H1 (cell line): Measurements from ENCODE around the gene LRRC74A. TPM values are rescaled to one million over a fixed set of nuclear protein-coding genes. Genes with fewer than 3 reads are reported as not detected.

Source experiments
- CTCF ChIA-PET: fragments of 300-600 bp; sonication (Branson Sonifier 250); formaldehyde crosslinking; loops from one replicate; lab custom pipeline; 2021; ENCODE audit not compliant: partially characterized antibody; lab: Charles Lee
- POLR2A ChIA-PET: fragments of 300-600 bp; sonication (Branson Sonifier 250); formaldehyde crosslinking; loops from one replicate; lab custom pipeline; 2021; ENCODE audit warnings: inconsistent platforms; ENCODE audit not compliant: partially characterized antibody; lab: Charles Lee
- DNase-seq, 2 experiments: peaks; one replicate each; pipeline versions ENCODE4 v3.0.0 to v3.0.0-alpha.2; 2010 to 2022; ENCODE audit warnings: low spot score in 2 of 2, low read depth in 1 of 2, mixed read lengths in 1 of 2
- FAIRE-seq: peaks from 2 replicates; lab custom pipeline; 2011; peaks lifted over from hg19 to GRCh38; lab: Jason Lieb, UNC
- H2AFZ ChIP-seq: 2 replicates; pipeline ENCODE4 v1.8.1; 2012; ENCODE audit warnings: low read length, inconsistent platforms
- H2AK5ac ChIP-seq: 2 replicates; pipeline ENCODE4 v1.6.1; 2013; ENCODE audit warnings: low read depth, low read length
- H2BK120ac ChIP-seq: replicated peaks from 2 replicates; pipeline ENCODE3; 2013; ENCODE audit warnings: low read depth, low read length, inconsistent platforms
- H2BK12ac ChIP-seq: 2 replicates; pipeline ENCODE4 v1.6.1; 2013; ENCODE audit warnings: low read depth, low read length
- H2BK15ac ChIP-seq: 2 replicates; pipeline ENCODE4 v1.6.1; 2013; ENCODE audit warnings: low read length
- H2BK20ac ChIP-seq: 2 replicates; pipeline ENCODE4 v1.6.1; 2013; ENCODE audit warnings: low read length
- H2BK5ac ChIP-seq: 2 replicates; pipeline ENCODE4 v1.6.1; 2013; ENCODE audit warnings: low read depth, low read length
- H3K14ac ChIP-seq: 2 replicates; pipeline ENCODE4 v1.6.1; 2013; ENCODE audit warnings: inconsistent platforms; ENCODE audit not compliant: insufficient read length
- H3K18ac ChIP-seq: 2 replicates; pipeline ENCODE4 v1.6.1; 2013; ENCODE audit warnings: low read length; ENCODE audit errors: extremely low read depth
- H3K23ac ChIP-seq: 2 replicates; pipeline ENCODE4 v1.6.1; 2013; ENCODE audit warnings: inconsistent platforms; ENCODE audit not compliant: insufficient read length
- H3K23me2 ChIP-seq: 2 replicates; pipeline ENCODE4 v1.6.1; 2013; ENCODE audit warnings: low read depth, low read length
- H3K27ac ChIP-seq: 2 replicates; pipeline ENCODE4 v1.6.1; 2011; ENCODE audit warnings: low read depth, low read length, inconsistent platforms
- H3K27me3 ChIP-seq, 4 experiments: replicated peaks in 1 of 4; 1 replicate in 1 of 4; 2 replicates in 3 of 4; pipeline versions ENCODE4 v1.6.1 to v1.8.1; 2011 to 2013; ENCODE audit warnings: low read length in 3 of 4, mild to moderate bottlenecking in 3 of 4, inconsistent platforms in 2 of 4, mixed read lengths in 2 of 4, moderate library complexity in 1 of 4; ENCODE audit not compliant: control insufficient read depth in 3 of 4, insufficient read depth in 3 of 4; ENCODE audit errors: extremely low read depth in 1 of 4
- H3K36me3 ChIP-seq, 4 experiments: 2 replicates each; pipeline versions ENCODE4 v1.6.1 to v1.8.1; 2011 to 2013; ENCODE audit warnings: mild to moderate bottlenecking in 4 of 4, low read length in 3 of 4, moderate library complexity in 2 of 4, control low read depth in 1 of 4, inconsistent platforms in 1 of 4; ENCODE audit not compliant: insufficient read depth in 4 of 4, control insufficient read depth in 2 of 4
- H3K4ac ChIP-seq: replicated peaks from 2 replicates; pipeline ENCODE3; 2013; ENCODE audit warnings: low read length, low read depth, mixed read lengths, inconsistent platforms; ENCODE audit not compliant: insufficient read length
- H3K4me1 ChIP-seq, 4 experiments: replicated peaks in 1 of 4; 1 replicate in 1 of 4; 2 replicates in 3 of 4; pipeline versions ENCODE4 v1.6.1 to v1.8.1; 2011 to 2013; ENCODE audit warnings: low read length in 3 of 4, inconsistent platforms in 2 of 4, mixed read lengths in 1 of 4; ENCODE audit not compliant: insufficient read depth in 4 of 4, control insufficient read depth in 3 of 4
- H3K4me2 ChIP-seq, 2 experiments: 2 replicates each; pipeline versions ENCODE4 v1.6.1 to v1.8.1; 2011 to 2013; ENCODE audit warnings: low read depth in 2 of 2, low read length in 2 of 2, control low read depth in 1 of 2, inconsistent platforms in 1 of 2, mild to moderate bottlenecking in 1 of 2; ENCODE audit not compliant: insufficient read depth in 1 of 2
- H3K4me3 ChIP-seq, 4 experiments: fragments of 200-600, 300-600 bp in 1 of 4; sonication (generic), shearing (Covaris generic), sonication (Bioruptor Twin) in 1 of 4; 2 replicates each; pipeline versions ENCODE4 v1.5.1 to v1.8.1; 2011 to 2016; ENCODE audit warnings: low read length in 4 of 4, low read depth in 3 of 4, control low read depth in 2 of 4, inconsistent platforms in 2 of 4, mild to moderate bottlenecking in 2 of 4, mixed read lengths in 1 of 4, moderate library complexity in 1 of 4; ENCODE audit not compliant: insufficient read depth in 2 of 4; ENCODE audit errors: extremely low read depth in 1 of 4
- H3K56ac ChIP-seq: replicated peaks from 2 replicates; pipeline ENCODE3; 2013; ENCODE audit warnings: low read depth, mild to moderate bottlenecking, mixed read lengths, low read length, inconsistent platforms; ENCODE audit not compliant: insufficient read length
- H3K79me1 ChIP-seq: 2 replicates; pipeline ENCODE4 v1.6.1; 2013; ENCODE audit warnings: low read depth, low read length, control low read depth
- H3K79me2 ChIP-seq, 2 experiments: 2 replicates each; pipeline versions ENCODE4 v1.6.1 to v1.8.1; 2012 to 2013; ENCODE audit warnings: low read length in 2 of 2, mild to moderate bottlenecking in 2 of 2, inconsistent platforms in 1 of 2; ENCODE audit not compliant: insufficient read depth in 2 of 2, control insufficient read depth in 1 of 2
- H3K9ac ChIP-seq, 4 experiments: replicated peaks in 1 of 4; 1 replicate in 1 of 4; 2 replicates in 3 of 4; pipeline versions ENCODE4 v1.6.1 to v1.8.1; 2011 to 2013; ENCODE audit warnings: low read depth in 3 of 4, low read length in 3 of 4, control low read depth in 2 of 4, mild to moderate bottlenecking in 2 of 4, moderate library complexity in 2 of 4, inconsistent platforms in 1 of 4; ENCODE audit errors: extremely low read depth in 1 of 4
- H3K9me3 ChIP-seq, 2 experiments: 2 replicates each; pipeline versions ENCODE4 v1.6.1 to v1.8.1; 2012 to 2013; ENCODE audit warnings: mild to moderate bottlenecking in 2 of 2, moderate library complexity in 2 of 2, control low read depth in 1 of 2, inconsistent platforms in 1 of 2, low read depth in 1 of 2, low read length in 1 of 2, mixed read lengths in 1 of 2; ENCODE audit not compliant: insufficient read depth in 2 of 2
- H4K20me1 ChIP-seq, 2 experiments: replicated peaks in 1 of 2; 2 replicates each; pipeline versions ENCODE3 to v1.8.1; 2011 to 2013; ENCODE audit warnings: inconsistent platforms in 2 of 2, low read length in 2 of 2, mild to moderate bottlenecking in 1 of 2; ENCODE audit not compliant: insufficient read depth in 2 of 2, control insufficient read depth in 1 of 2
- H4K5ac ChIP-seq: 2 replicates; pipeline ENCODE4 v1.6.1; 2013; ENCODE audit warnings: low read length, low read depth, mixed read lengths, inconsistent platforms; ENCODE audit not compliant: insufficient read length
- H4K8ac ChIP-seq: 2 replicates; pipeline ENCODE4 v1.8.0; 2013; ENCODE audit warnings: mild to moderate bottlenecking, moderate library complexity, low read length, inconsistent platforms; ENCODE audit not compliant: insufficient read depth; ENCODE audit errors: extremely low read depth
- H4K91ac ChIP-seq: replicated peaks from 2 replicates; pipeline ENCODE3; 2013; ENCODE audit warnings: low read length, mixed read lengths, inconsistent platforms; ENCODE audit not compliant: insufficient read length
- BCL11A ChIP-seq, 2 experiments: IDR thresholded peaks; one replicate each; pipeline ENCODE4 v1.6.1; 2011; ENCODE audit warnings: low read depth in 2 of 2, low read length in 2 of 2, mild to moderate bottlenecking in 2 of 2
- CREB1 ChIP-seq: IDR thresholded peaks from 2 replicates; pipeline ENCODE4 v1.6.1; 2012; ENCODE audit warnings: inconsistent platforms
- E2F6 ChIP-seq: IDR thresholded peaks from 2 replicates; pipeline ENCODE4 v1.6.1; 2012; ENCODE audit warnings: inconsistent platforms
- HDAC6 ChIP-seq: IDR thresholded peaks from one replicate; pipeline ENCODE4 v1.7.1; 2012; ENCODE audit warnings: low read depth, mild to moderate bottlenecking, inconsistent platforms, low read length, moderate library complexity
- KDM4A ChIP-seq: IDR thresholded peaks from one replicate; pipeline ENCODE4 v1.7.1; 2012; ENCODE audit warnings: low read depth, mild to moderate bottlenecking, moderate library complexity, low read length, inconsistent platforms; ENCODE audit not compliant: severe bottlenecking
- RNF2 ChIP-seq: fragments of 200-900, 300-1000 bp; sonication (generic); IDR thresholded peaks from 2 replicates; pipeline ENCODE4 v1.7.1; 2016; ENCODE audit warnings: borderline replicate concordance, low read depth, mild to moderate bottlenecking, antibody characterized with exemption, low read length; ENCODE audit not compliant: poor library complexity, severe bottlenecking; ENCODE audit errors: missing control alignments
- SIRT6 ChIP-seq: IDR thresholded peaks from one replicate; pipeline ENCODE4 v1.7.1; 2012; ENCODE audit warnings: low read length, inconsistent platforms
- SIX5 ChIP-seq: IDR thresholded peaks from 2 replicates; pipeline ENCODE4 v1.6.1; 2011; ENCODE audit warnings: mild to moderate bottlenecking, low read depth, low read length
- SP1 ChIP-seq: IDR thresholded peaks from 2 replicates; pipeline ENCODE4 v1.6.1; 2011; ENCODE audit warnings: low read depth, low read length
- SUZ12 ChIP-seq: fragments of 200-600 bp; sonication (generic); IDR thresholded peaks from 2 replicates; pipeline ENCODE4 v1.6.1; 2012; ENCODE audit warnings: mild to moderate bottlenecking, inconsistent platforms, low read length, moderate library complexity, mixed read lengths
- TAF1 ChIP-seq: IDR thresholded peaks from 2 replicates; pipeline ENCODE4 v1.6.1; 2011; ENCODE audit warnings: mild to moderate bottlenecking, low read depth, low read length
- TBP ChIP-seq: IDR thresholded peaks from 2 replicates; pipeline ENCODE4 v1.6.1; 2011; ENCODE audit warnings: low read depth, low read length, improper control_type of control experiment
- TCF12 ChIP-seq: IDR thresholded peaks from 2 replicates; pipeline ENCODE4 v1.6.1; 2011; ENCODE audit warnings: low read depth, mild to moderate bottlenecking, low read length
- ZNF274 ChIP-seq: IDR thresholded peaks from 2 replicates; pipeline ENCODE4 v1.7.0; 2012; ENCODE audit warnings: low read length, borderline replicate concordance; ENCODE audit errors: extremely low read depth
- WGBS, 2 experiments: shearing (Covaris generic) in 1 of 2; methylation state at CpG; one replicate each; pipeline versions ENCODE4 v1.1.6 to v1.1.7; 2013 to 2015; ENCODE audit warnings: low lambda C conversion rate in 2 of 2, mixed read lengths in 2 of 2, inconsistent platforms in 1 of 2, low coverage in 1 of 2, missing lambda C conversion rate in 1 of 2; ENCODE audit not compliant: insufficient replicate concordance in 2 of 2, insufficient coverage in 1 of 2, insufficient read length in 1 of 2; ENCODE audit errors: extremely low coverage in 1 of 2, missing lambda C conversion rate in 1 of 2; 5-methylcytosine and 5-hydroxymethylcytosine counted together
- polyA plus RNA-seq, 7 experiments: library from polyadenylated mRNA; depleted of rRNA in 3 of 7; stranded (reverse) in 5 of 7; unstranded in 2 of 7; fragments of >200 nt in 5 of 7; fragments of 200-250 nt in 2 of 7; gene quantifications; 1 replicate in 5 of 7; 2 replicates in 1 of 7; 4 replicates in 1 of 7; pipeline versions ENCODE4 v1.2.1 to v1.2.3, GENCODE V29; 2011 to 2013; ENCODE audit warnings: missing spikeins in 2 of 7, mixed read lengths in 2 of 7
- total RNA-seq: library from RNA; stranded (reverse); fragmentation: NEBNext Ultra II Directional; extraction: Animal tissue kit (Norgen Biotek cat#: 25700); gene quantifications from 2 replicates; pipeline ENCODE4 v1.2.1, GENCODE V29; 2021

The LRRC74A gene
- total and polyA plus RNA-seq, 2 of the 8 experiments (the other 6 are each of a cell fraction or from before 2014, with no cell fraction given): not detected

GRCh38 chr14:76856769-76857168 is 30.6 kb downstream of the LRRC74A start:
- CTCF ChIA-PET: interaction anchor here (0.6 to 10.4 kb wide), 5 partner anchors 10 to 1265 kb away, joined by 3 to 120 read pairs (median 5); no protein-coding TSS in a partner anchor
- no peak overlapping the region for H3K4me3 ChIP-seq
- TF ChIP-seq RNF2: no peak
- no peak for TF ChIP-seq E2F6
- no peak for TF ChIP-seq ZNF274
- TF ChIP-seq CREB1: no peak
- no peak for TF ChIP-seq SIRT6
- no peak for TF ChIP-seq TCF12
- TF ChIP-seq TBP: no peak
- TF ChIP-seq TAF1: no peak
- no peak for TF ChIP-seq HDAC6
- no peak for TF ChIP-seq SUZ12
- TF ChIP-seq BCL11A (IDR thresholded peaks at IDR 0.05; ENCODE audit: low read depth in 2 of 2, low read length in 2 of 2): no peak
- TF ChIP-seq SP1: no peak
- no peak for TF ChIP-seq KDM4A
- no peak for TF ChIP-seq SIX5

More at GRCh38 chr14:76856769-76857168, 30.6 kb downstream of the LRRC74A start:
- H3K27me3 ChIP-seq: no peaks in the 10 kb centered on the region; a peak in 1 of 7 replicates
- H2BK20ac ChIP-seq: no peak overlapping the region
- H3K4ac ChIP-seq: no peak overlapping the region
- no peak overlapping the region for H2BK12ac ChIP-seq
- no peaks in the 10 kb centered on the region for H3K79me1 ChIP-seq
- H3K18ac ChIP-seq: no peak overlapping the region
- H3K9ac ChIP-seq: no peak overlapping the region
- no peak overlapping the region for H4K8ac ChIP-seq
- H2BK15ac ChIP-seq: no peak overlapping the region
- peaks cover 0 to 3% of the 10 kb centered on the region in 2 experiments for H4K20me1 ChIP-seq
- FAIRE-seq: no peak
- H3K56ac ChIP-seq: peak overlapping the region; percentile 34
- peaks cover 0 to 3% (median 0%) of the 10 kb centered on the region in 4 experiments; a peak in 4 of 7 replicates for H3K4me1 ChIP-seq
- no peak overlapping the region for H3K14ac ChIP-seq
- DNase-seq: no peak
- WGBS, 2 experiments: 80 to 100% methylated on average over 1 of the region's 1 CpG
- no peaks in the 10 kb centered on the region for H3K36me3 ChIP-seq
- H3K79me2 ChIP-seq: no peaks in the 10 kb centered on the region
- no peak overlapping the region for H2BK120ac ChIP-seq
- no peak overlapping the region for H2AFZ ChIP-seq
- POLR2A ChIA-PET: no interaction called here
- no peak overlapping the region for H4K5ac ChIP-seq
- no peak overlapping the region for H2AK5ac ChIP-seq
- H3K4me2 ChIP-seq: no peak overlapping the region
- H4K91ac ChIP-seq: no peak overlapping the region
- H3K23ac ChIP-seq: no peak overlapping the region
- no peak overlapping the region for H2BK5ac ChIP-seq
- H3K23me2 ChIP-seq: peaks cover 8% of the 10 kb centered on the region; the same call in 1 of the 2 replicates
- H3K9me3 ChIP-seq: no peaks in the 10 kb centered on the region
- no peak overlapping the region for H3K27ac ChIP-seq
